HG02938 (cell line): ENCODE data around the gene DENND6B.

Experiments used
- ATAC-seq: cut with Tn5 transposase; IDR thresholded peaks from one replicate; pipeline ENCODE4 v1.9.1; 2021; ENCODE audit warnings: mild to moderate bottlenecking, moderate library complexity; ENCODE audit not compliant: unreplicated experiment

The DENND6B gene

DNA sequence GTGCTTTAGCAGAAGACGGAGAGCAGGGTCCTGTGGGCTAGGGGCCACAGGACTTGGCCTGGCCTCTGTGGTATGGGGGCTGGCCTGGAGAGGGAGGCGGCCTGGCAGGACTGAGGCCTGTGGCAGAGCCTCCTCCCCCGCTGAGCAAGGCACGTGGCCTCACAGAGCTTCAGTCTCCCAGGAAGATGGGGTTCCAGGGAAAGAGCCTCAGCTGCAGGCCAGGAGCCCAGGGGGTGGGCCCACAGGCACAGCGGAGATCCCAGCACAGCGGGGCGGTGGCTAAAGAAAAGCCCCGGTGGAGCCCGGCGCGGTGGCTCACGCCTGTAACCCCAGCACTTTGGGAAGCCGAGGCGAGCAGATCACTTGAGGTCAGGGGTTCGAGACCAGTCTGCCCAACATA lies 67.5 kb downstream of the DENND6B start:
- no peak for ATAC-seq
